Central memory CD8-positive, alpha-beta T cell (primary cell): ENCODE measurements around the gene WDR3.
"Not testable (repeated sequence)": the region's sequence is repeated elsewhere in the genome, so short reads cannot be mapped to it uniquely, and the experiment has no call there.

Experiments
- ATAC-seq: fragments of 150-1000 bp; cut with Tn5 transposase; replicated peaks from 2 replicates; pipeline ENCODE4 v1.10.0; 2022; ENCODE audit warnings: mild to moderate bottlenecking, moderate FRiP score, moderate number of reproducible peaks; ENCODE audit not compliant: poor library complexity, severe bottlenecking; ENCODE audit errors: extremely low read depth
- DNase-seq, 2 donors: peaks; one replicate each; pipeline ENCODE4 v3.0.0; 2021; ENCODE audit warnings: low spot score in 2 of 2
- H3K27ac Mint-ChIP-seq: one replicate; pipeline ENCODE4 v1.8.0; 2022; ENCODE audit warnings: low read depth, mild to moderate bottlenecking, moderate library complexity, mixed read lengths
- H3K27me3 Mint-ChIP-seq: one replicate; pipeline ENCODE4 v1.8.0; 2022; ENCODE audit warnings: mixed read lengths
- H3K36me3 Mint-ChIP-seq: one replicate; pipeline ENCODE4 v1.8.0; 2022; ENCODE audit warnings: mild to moderate bottlenecking, moderate library complexity, mixed read lengths; ENCODE audit not compliant: insufficient read depth
- H3K4me1 Mint-ChIP-seq: one replicate; pipeline ENCODE4 v1.8.0; 2022; ENCODE audit warnings: mixed read lengths
- H3K4me3 Mint-ChIP-seq: one replicate; pipeline ENCODE4 v1.8.0; 2022; ENCODE audit warnings: mild to moderate bottlenecking, moderate library complexity, mixed read lengths
- H3K9me3 Mint-ChIP-seq: one replicate; pipeline ENCODE4 v1.8.0; 2022; ENCODE audit warnings: mixed read lengths

The WDR3 gene

DNA sequence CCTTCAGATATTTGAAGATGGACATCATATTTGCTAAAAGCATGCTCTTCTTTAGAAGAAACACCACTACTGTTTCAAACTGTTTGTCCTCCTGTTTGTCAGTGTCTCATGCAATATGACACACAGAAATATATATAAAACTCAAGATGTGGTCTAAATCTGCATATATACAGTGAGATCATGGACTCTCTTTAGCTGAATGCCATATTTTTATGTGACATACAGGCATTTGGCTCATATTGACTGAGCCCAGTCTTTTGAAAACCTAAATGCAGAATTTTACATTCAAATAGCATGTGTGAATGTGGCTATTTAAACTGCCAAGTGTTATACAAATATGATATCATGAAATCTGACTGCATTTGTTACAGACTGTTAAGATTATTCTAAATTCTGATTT is 18.5 kb upstream of the WDR3 start:
- H3K4me1 Mint-ChIP-seq: peaks cover 13% of the 10 kb centered on the region
- DNase-seq (no peak), ATAC-seq (no peak)
- H3K27ac Mint-ChIP-seq: no peak overlapping the region
- H3K36me3 Mint-ChIP-seq: peaks cover 44% of the 10 kb centered on the region
- H3K27me3 Mint-ChIP-seq: no peaks in the 10 kb centered on the region
- no peaks in the 10 kb centered on the region for H3K9me3 Mint-ChIP-seq
- no peak overlapping the region for H3K4me3 Mint-ChIP-seq

DNA sequence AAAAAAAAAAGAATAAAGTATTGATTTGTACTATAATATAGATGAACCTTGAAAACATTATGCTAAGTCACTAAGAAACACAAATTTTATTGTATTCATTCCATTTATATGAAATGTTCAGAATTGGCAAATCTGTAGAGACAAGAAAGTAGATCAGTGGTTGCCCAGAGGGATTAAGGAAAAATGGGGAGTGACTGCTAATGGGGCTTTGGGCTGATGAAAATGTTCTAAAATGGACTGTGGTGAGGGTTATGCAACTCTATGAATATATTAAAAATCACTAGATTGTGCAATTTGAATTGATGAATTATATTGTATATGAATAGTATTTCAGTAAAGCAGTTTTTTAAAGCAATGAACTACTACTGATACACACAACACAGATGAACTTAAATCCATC is 10.2 kb upstream of the WDR3 start:
- H3K36me3 Mint-ChIP-seq: peaks cover 29% of the 10 kb centered on the region
- no peak overlapping the region for H3K27ac Mint-ChIP-seq
- H3K27me3 Mint-ChIP-seq: no peaks in the 10 kb centered on the region
- DNase-seq (no peak), ATAC-seq (no peak)
- H3K4me3 Mint-ChIP-seq: no peak overlapping the region
- no peaks in the 10 kb centered on the region for H3K9me3 Mint-ChIP-seq
- peaks cover 11% of the 10 kb centered on the region for H3K4me1 Mint-ChIP-seq

DNA sequence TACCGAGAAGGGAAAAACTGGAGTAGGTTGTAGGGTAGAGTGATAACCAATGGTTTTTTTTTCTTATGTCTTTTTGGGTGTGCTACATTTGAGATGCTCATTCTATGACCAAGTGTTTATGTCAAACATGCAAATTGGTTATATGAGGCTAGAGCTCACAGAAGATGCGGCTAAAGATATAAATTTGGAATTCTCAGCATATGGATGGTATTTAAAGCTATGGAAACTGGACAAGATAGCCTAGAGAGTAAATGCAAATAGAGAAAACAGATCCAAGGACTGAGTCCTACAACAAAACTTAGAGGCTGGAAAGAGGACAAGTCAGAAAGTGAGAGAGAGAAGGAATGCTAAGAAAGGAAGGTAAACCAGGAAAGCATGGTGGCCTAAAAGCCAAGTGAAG is 7.5 kb upstream of the WDR3 start:
- peaks cover 10% of the 10 kb centered on the region for H3K36me3 Mint-ChIP-seq
- no peak for ATAC-seq
- no peak overlapping the region for H3K27ac Mint-ChIP-seq
- peaks cover 11% of the 10 kb centered on the region for H3K4me1 Mint-ChIP-seq
- no peaks in the 10 kb centered on the region for H3K27me3 Mint-ChIP-seq
- H3K4me3 Mint-ChIP-seq: no peak overlapping the region
- no peaks in the 10 kb centered on the region for H3K9me3 Mint-ChIP-seq
- no peak for DNase-seq

DNA sequence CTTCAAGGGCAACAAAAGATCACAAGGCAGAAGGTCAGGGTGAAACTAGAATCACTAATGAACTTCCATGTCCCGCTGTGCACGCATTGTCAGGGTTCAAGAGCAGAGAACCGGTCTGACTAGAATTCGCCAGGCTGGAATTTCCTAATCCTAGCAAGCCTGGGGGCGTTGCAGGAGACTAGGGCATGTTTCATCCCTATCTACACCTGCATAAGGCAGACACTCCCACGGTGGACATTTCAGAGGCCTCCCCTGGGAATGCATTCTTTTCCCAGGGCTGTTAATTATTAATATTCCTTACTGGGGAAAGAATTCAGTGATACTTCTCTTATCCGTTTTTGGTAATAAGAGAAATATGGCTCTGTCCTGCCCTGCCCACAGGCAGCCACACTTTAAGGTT is 6.8 kb upstream of the WDR3 start:
- H3K4me3 Mint-ChIP-seq: not testable (repeated sequence)

DNA sequence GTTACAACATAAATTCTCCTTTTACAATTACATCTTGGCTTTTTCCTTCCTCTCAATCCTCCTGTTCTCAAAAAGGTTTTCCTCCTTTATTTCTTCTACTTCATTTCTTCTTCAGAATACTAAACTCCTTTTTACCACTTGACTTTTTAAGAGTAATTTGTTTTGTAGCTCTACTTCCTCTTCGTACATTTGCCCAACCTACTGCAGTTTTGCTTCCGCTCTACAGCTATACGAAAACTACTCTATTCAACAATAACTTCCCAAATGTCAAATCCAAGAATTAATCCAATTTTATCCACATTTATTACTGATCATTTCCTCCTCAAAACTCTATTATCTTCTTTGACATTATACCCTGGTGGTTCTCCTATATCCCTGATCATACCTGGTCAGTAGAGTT is 3.6 kb upstream of the WDR3 start:
- no peaks in the 10 kb centered on the region for H3K27me3 Mint-ChIP-seq
- no peak overlapping the region for H3K4me3 Mint-ChIP-seq
- H3K27ac Mint-ChIP-seq: no peak overlapping the region
- H3K9me3 Mint-ChIP-seq: no peaks in the 10 kb centered on the region
- DNase-seq (no peak), ATAC-seq (no peak)
- H3K4me1 Mint-ChIP-seq: peaks cover 41% of the 10 kb centered on the region
- H3K36me3 Mint-ChIP-seq: peaks cover 19% of the 10 kb centered on the region

More for the DNA sequence above, 6.8 kb upstream of the WDR3 start:
- H3K27ac Mint-ChIP-seq, ATAC-seq, H3K9me3 Mint-ChIP-seq, H3K27me3 Mint-ChIP-seq, H3K36me3 Mint-ChIP-seq, DNase-seq: not testable (repeated sequence)
- H3K4me1 Mint-ChIP-seq: peaks cover 11% of the 10 kb centered on the region

DNA sequence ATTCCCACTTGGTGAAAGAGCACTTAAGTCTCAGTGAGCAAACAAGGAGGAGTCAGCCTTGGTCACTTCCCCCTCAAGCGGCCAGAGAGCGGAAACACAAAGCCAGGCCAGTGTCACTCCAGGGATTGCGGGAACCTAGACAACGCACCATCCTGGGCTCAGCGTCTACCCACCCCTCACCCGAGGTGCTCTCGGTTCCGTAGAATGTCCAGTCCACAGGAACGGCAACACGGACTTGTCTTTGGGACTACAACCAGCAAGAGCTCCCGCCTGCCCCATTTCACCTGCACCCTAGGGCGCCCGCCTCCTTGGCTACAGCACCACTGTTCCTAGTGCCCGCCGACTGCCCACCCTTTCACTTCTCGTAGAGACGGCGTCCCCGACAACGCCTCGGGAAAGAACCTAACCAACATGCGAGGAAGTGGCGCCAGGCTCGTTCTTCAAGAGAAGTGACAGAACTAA is 627 bp upstream of the WDR3 start:
- peaks cover 60% of the 10 kb centered on the region for H3K4me1 Mint-ChIP-seq
- peak; percentile 45 to 64 for DNase-seq

DNA sequence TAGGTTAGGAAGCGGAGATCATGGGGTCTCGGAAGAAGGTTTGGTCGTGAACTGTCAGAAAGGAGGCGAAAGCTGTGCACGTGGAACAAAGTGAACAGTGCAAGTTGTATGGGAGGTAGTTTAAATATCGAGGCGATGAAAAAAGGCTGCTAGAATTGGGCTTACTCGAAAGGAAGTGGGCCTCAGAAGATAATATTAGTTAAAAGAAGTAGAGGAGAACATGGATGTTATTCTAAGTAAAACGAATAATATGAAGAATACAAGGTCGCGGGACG is 571 bp downstream of the WDR3 start:
- Mint-ChIP-seq H3K4me3 (peak overlapping the region; percentile 94), H3K36me3 (peaks cover 24% of the 10 kb centered on the region), H3K9me3 (no peaks in the 10 kb centered on the region), H3K4me1 (peaks cover 56% of the 10 kb centered on the region), H3K27me3 (no peaks in the 10 kb centered on the region), H3K27ac (peak overlapping the region; percentile 99)
- DNase-seq (no peak), ATAC-seq (peak; percentile 1)

More for the DNA sequence above, 627 bp upstream of the WDR3 start:
- peak; percentile 55 for ATAC-seq
- Mint-ChIP-seq H3K9me3 (no peaks in the 10 kb centered on the region), H3K36me3 (peaks cover 20% of the 10 kb centered on the region), H3K27ac (peak overlapping the region; percentile 99), H3K4me3 (peak overlapping the region; percentile 94), H3K27me3 (no peaks in the 10 kb centered on the region)

DNA sequence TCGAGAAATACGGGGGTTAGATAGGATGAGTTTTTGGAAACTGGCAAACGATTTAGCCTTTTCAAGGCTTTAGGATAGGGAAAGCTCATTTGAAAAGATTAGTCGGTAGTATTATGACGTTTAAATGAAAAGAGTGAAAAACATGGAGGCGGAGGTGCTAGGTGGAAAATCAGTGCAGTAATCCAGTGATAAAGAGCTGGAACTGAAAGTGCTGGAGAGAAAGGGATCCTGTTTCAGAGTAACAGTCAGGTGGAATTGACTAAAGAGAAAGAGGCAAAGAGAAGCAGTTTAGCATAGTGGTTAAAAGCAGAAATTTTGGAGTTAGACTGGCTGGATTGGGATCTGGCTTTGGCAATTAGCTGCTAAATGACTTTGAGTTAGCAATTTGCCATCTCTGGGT is 945 bp downstream of the WDR3 start:
- peak overlapping the region; percentile 94 for H3K4me3 Mint-ChIP-seq
- DNase-seq: no peak
- no peaks in the 10 kb centered on the region for H3K9me3 Mint-ChIP-seq
- H3K36me3 Mint-ChIP-seq: peaks cover 24% of the 10 kb centered on the region
- peaks cover 56% of the 10 kb centered on the region for H3K4me1 Mint-ChIP-seq
- peak overlapping the region; percentile 99 for H3K27ac Mint-ChIP-seq
- no peak for ATAC-seq
- H3K27me3 Mint-ChIP-seq: no peaks in the 10 kb centered on the region

DNA sequence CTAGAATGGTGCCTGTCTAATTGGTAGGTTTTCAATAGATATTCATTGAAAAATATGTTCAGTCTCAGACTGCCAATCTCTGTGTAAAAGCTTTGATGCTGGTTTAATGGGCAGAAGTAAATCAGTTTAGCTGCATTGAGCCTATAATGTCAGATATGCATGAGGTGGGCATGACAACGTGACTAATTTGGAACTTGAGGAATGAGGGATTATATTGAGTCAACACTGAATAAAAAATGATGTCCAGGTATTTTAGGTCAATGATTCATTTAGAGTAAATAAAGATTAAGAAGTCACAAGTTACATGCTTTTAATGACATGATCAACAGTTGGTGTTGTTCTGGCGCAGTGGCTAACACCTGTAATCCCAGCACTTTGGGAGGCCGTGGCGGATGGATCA is 3.0 kb downstream of the WDR3 start:
- Mint-ChIP-seq H3K27ac (no peak overlapping the region), H3K4me1 (peaks cover 50% of the 10 kb centered on the region), H3K27me3 (no peaks in the 10 kb centered on the region), H3K4me3 (no peak overlapping the region), H3K9me3 (no peaks in the 10 kb centered on the region), H3K36me3 (peaks cover 28% of the 10 kb centered on the region)
- ATAC-seq (no peak), DNase-seq (no peak)

DNA sequence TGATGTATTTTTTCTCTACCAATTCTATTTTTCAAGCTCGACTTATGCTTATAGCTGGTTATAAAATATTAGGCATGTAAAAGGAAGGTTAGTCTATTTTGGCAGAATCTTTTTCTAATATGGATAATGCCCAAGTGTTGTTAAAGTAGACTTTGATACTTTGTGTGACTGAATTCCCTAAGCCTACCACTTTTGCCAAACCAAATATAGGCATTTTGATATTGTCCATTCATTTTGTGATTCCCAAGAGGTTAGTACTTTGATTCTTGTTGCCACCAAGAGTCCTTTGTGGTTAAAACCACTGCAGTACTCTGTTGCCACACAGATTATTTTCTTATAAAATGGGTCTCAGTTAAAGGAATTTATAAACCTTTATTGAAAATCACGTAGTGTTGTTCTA is 4.2 kb downstream of the WDR3 start:
- H3K36me3 Mint-ChIP-seq: peaks cover 35% of the 10 kb centered on the region
- H3K27me3 Mint-ChIP-seq: no peaks in the 10 kb centered on the region
- no peak overlapping the region for H3K27ac Mint-ChIP-seq

DNA sequence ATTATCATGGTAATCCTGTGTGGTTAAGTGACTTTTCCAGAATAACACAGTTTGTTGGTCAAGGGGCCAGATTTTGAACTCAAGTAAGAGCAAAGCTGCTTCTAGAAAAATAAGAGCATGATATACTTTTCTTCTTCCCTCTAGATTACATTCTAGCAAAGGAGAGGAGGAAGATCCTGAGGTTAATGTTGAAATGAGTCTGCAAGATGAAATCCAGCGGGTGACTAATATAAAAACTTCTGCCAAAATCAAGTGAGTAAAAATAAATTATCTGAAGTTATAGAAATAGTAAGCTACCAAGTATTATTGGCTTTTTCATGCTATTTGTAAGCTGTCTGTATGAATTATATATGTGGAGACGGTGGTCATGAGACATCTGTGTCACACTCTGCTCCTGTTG is 12.8 kb downstream of the WDR3 start:
- no peak overlapping the region for H3K4me3 Mint-ChIP-seq
- no peaks in the 10 kb centered on the region for H3K9me3 Mint-ChIP-seq
- H3K4me1 Mint-ChIP-seq: peaks cover 6% of the 10 kb centered on the region
- ATAC-seq: no peak
- no peaks in the 10 kb centered on the region for H3K27me3 Mint-ChIP-seq
- peaks cover 70% of the 10 kb centered on the region for H3K36me3 Mint-ChIP-seq
- no peak overlapping the region for H3K27ac Mint-ChIP-seq
- DNase-seq: no peak

More for the DNA sequence above, 4.2 kb downstream of the WDR3 start:
- ATAC-seq (no peak), DNase-seq (no peak)
- Mint-ChIP-seq H3K4me3 (no peak overlapping the region), H3K4me1 (peaks cover 43% of the 10 kb centered on the region), H3K9me3 (no peaks in the 10 kb centered on the region)

DNA sequence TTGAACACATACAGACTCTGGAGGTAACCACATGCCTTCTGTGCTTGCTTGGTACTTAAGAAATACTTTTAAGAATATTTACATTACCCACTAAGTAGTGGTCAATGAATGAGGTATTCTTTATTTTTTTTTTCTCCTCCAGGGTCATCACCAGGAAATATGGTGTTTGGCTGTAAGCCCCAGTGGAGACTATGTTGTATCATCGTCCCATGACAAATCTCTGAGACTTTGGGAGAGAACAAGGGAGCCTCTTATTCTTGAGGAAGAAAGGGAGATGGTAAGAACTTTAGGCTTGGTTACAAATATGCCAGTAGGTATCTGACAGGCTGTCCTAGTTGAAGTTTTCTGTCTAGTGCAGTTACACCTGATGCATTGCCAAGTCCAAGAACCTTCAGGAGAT is 22.8 kb downstream of the WDR3 start:
- H3K27ac Mint-ChIP-seq: no peak overlapping the region
- no peak for ATAC-seq
- no peaks in the 10 kb centered on the region for H3K27me3 Mint-ChIP-seq
- peaks cover 80% of the 10 kb centered on the region for H3K36me3 Mint-ChIP-seq
- no peak for DNase-seq
- no peaks in the 10 kb centered on the region for H3K4me1 Mint-ChIP-seq
- H3K4me3 Mint-ChIP-seq: no peak overlapping the region
- H3K9me3 Mint-ChIP-seq: no peaks in the 10 kb centered on the region

DNA sequence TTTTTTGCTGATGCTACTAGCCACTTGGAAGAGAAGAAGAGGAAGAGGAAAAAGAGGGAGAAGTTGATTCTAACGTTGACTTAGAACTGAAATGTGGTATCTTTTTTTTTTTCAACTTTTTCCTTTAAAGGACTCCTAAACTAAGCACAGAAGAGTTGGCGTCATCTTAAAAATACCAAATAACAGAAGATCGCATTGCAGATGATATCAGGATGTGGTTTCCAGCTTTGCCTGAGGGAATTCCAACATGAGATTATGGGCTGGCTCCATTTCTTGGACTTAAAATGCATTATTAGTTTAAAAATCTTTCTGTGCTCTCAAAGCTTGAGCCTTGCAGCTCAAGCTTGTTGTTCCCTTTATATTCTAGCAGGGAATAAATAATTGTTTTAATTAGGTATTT is 29.8 kb downstream of the WDR3 start:
- Mint-ChIP-seq H3K27me3 (no peaks in the 10 kb centered on the region), H3K4me3 (no peak overlapping the region), H3K27ac (no peak overlapping the region), H3K9me3 (no peaks in the 10 kb centered on the region), H3K36me3 (peaks cover 36% of the 10 kb centered on the region), H3K4me1 (no peaks in the 10 kb centered on the region)
- DNase-seq (no peak), ATAC-seq (no peak)
